Esophagus muscularis mucosa (tissue), 4 donors: ENCODE data around the gene FAM210B. TPM values are rescaled to one million over a fixed set of nuclear protein-coding genes. Genes with fewer than 3 reads are reported as not detected.
"Not testable (repeated sequence)": the region's sequence is repeated elsewhere in the genome, so short reads cannot be mapped to it uniquely, and the experiment has no call there.

Source experiments
- DNase-seq: peaks from one replicate; pipeline ENCODE4 v3.0.0-alpha.2; 2017; ENCODE audit errors: extremely low spot score
- H3K27ac ChIP-seq, 4 donors: fragments of 200-600 bp; sonication (generic); replicated peaks in 1 of 4; 1 replicate in 3 of 4; 2 replicates in 1 of 4; pipeline ENCODE4 v1.5.1; 2016 to 2019; ENCODE audit warnings: mild to moderate bottlenecking in 1 of 4
- H3K27me3 ChIP-seq, 4 donors: fragments of 200-600 bp; sonication (generic); one replicate each; pipeline versions ENCODE4 v1.5.1 to v1.6.0; 2016 to 2019
- H3K36me3 ChIP-seq, 4 donors: fragments of 200-600 bp; sonication (generic); one replicate each; pipeline ENCODE4 v1.5.1; 2016 to 2019
- H3K4me1 ChIP-seq, 4 donors: fragments of 200-600 bp; sonication (generic); one replicate each; pipeline ENCODE4 v1.5.1; 2016 to 2019
- H3K4me3 ChIP-seq, 4 donors: fragments of 200-600 bp; sonication (generic); 1 replicate in 2 of 4; 2 replicates in 2 of 4; pipeline ENCODE4 v1.5.1; 2016 to 2019; ENCODE audit warnings: mild to moderate bottlenecking in 4 of 4, moderate library complexity in 1 of 4
- H3K9me3 ChIP-seq, 4 donors: fragments of 200-600 bp; sonication (generic); 1 replicate in 3 of 4; 2 replicates in 1 of 4; pipeline ENCODE4 v1.5.1; 2016 to 2019
- EP300 ChIP-seq: sonication (generic); formaldehyde crosslinking; IDR thresholded peaks from one replicate; pipeline ENCODE4 v1.6.1; 2017; ENCODE audit warnings: antibody characterized with exemption
- POLR2A ChIP-seq: fragments of 450-650 bp; IDR thresholded peaks from one replicate; pipeline ENCODE4 v1.6.1; 2017; ENCODE audit warnings: antibody characterized with exemption, moderate library complexity, mild to moderate bottlenecking, low read depth
- POLR2AphosphoS5 ChIP-seq, 2 donors: sonication (generic); formaldehyde crosslinking; IDR thresholded peaks; one replicate each; pipeline ENCODE4 v1.6.1; 2017; ENCODE audit warnings: antibody characterized with exemption in 2 of 2
- WGBS: methylation state at CpG from one replicate; pipeline ENCODE4 v1.1.5; 2018; 5-methylcytosine and 5-hydroxymethylcytosine counted together
- intact Hi-C: fragments of 100-400 bp; cut with DNase I; formaldehyde crosslinking; loops from one replicate; pipeline ENCODE4 v1.15.1; 2023
- total RNA-seq, 4 donors: library from RNA; depleted of rRNA; stranded (reverse); fragments of >200 nt; gene quantifications; one replicate each; pipeline versions ENCODE4 v1.1.0 to v1.2.1, GENCODE V29; 2016
- TF ChIP-seq, protein P1 (sequence below), 3 experiments: fragments of 200-600 bp in 2 of 3; fragments of 450-650 bp in 1 of 3; sonication (generic) in 2 of 3; IDR thresholded peaks; one replicate each; pipeline ENCODE4 v1.5.1; 2017 to 2019; ENCODE audit warnings: antibody characterized with exemption in 3 of 3, mild to moderate bottlenecking in 2 of 3, moderate library complexity in 1 of 3

FAM210B gene
- total RNA-seq, 4 donors from 2014 or later: 48.2 to 75.0 (median 54.5) TPM

DNA sequence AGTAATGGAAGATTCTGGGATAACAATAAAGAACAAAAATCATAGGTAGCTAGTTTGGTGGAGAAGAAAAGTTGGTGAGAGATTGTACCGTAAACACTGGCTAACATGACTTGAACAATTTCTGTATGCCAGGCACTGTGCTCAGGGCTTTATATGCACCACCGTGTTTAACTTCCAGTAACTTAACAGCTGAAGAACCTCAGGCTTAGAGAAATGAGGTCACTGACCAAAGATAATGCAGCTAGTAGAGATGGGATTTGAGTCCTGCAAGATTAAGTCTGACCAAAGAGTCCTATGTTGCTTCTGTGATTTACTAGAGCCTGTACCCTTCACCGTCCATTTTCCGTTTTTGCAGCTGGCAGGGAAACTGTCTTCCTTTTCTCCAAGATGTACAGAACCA is 36.4 kb downstream of the FAM210B start:
- 85% methylated on average over 4 of the region's 4 CpGs for WGBS
- no peak overlapping the region for H3K27ac ChIP-seq
- peaks cover 24 to 48% (median 30%) of the 10 kb centered on the region in 4 donors for H3K4me1 ChIP-seq
- intact Hi-C loops: no loop called here
- no peak overlapping the region for H3K4me3 ChIP-seq
- no peaks in the 10 kb centered on the region for H3K27me3 ChIP-seq
- TF ChIP-seq, protein P1, sequence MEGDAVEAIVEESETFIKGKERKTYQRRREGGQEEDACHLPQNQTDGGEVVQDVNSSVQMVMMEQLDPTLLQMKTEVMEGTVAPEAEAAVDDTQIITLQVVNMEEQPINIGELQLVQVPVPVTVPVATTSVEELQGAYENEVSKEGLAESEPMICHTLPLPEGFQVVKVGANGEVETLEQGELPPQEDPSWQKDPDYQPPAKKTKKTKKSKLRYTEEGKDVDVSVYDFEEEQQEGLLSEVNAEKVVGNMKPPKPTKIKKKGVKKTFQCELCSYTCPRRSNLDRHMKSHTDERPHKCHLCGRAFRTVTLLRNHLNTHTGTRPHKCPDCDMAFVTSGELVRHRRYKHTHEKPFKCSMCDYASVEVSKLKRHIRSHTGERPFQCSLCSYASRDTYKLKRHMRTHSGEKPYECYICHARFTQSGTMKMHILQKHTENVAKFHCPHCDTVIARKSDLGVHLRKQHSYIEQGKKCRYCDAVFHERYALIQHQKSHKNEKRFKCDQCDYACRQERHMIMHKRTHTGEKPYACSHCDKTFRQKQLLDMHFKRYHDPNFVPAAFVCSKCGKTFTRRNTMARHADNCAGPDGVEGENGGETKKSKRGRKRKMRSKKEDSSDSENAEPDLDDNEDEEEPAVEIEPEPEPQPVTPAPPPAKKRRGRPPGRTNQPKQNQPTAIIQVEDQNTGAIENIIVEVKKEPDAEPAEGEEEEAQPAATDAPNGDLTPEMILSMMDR (IDR thresholded peaks at IDR 0.05): no peak
- TF ChIP-seq POLR2A (no peak), EP300 (no peak)
- H3K9me3 ChIP-seq: no peaks in the 10 kb centered on the region
- peaks cover 40 to 51% (median 48%) of the 10 kb centered on the region in 4 donors for H3K36me3 ChIP-seq
- no peak for DNase-seq

DNA sequence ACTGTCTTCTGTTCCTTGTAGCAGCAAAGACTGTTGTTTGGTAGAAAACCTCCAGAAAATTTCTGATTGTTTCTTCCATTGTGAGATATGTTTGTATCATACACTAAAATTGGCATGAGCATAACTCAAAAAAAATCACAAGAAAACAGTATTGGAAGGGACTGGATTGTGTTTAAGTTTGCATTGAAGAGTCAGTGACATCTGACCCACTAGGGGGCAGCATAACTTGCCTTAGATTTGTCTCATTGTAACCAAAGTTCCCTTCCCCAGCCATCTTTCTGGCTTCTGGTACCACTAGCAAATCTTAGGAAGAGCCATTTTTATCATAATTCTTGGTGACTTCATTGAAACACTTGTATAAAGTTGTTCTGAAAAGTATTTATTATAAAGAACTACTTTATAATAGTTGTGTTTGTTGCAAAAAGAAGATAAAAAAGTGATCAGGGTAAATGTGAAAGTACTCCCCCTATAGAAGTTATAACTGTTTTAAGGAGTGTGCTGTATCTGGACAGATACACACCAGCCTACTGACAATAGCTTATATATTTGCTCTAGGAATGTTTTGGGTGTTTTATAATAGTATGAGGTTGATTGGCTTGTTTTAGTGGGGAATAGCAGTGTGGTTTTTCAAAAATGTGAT is 41.3 kb downstream of the FAM210B start:
- Histone ChIP-seq H3K9me3 (no peaks in the 10 kb centered on the region), H3K27me3 (no peaks in the 10 kb centered on the region), H3K27ac (no peak overlapping the region), H3K36me3 (peaks cover 72 to 100% (median 88%) of the 10 kb centered on the region in 4 donors), H3K4me1 (peaks cover 0 to 15% (median 2%) of the 10 kb centered on the region in 4 donors), H3K4me3 (no peak overlapping the region)
- no peak for TF ChIP-seq POLR2A
- TF ChIP-seq, protein P1 (IDR thresholded peaks at IDR 0.05): peak; percentile 68 to 82 (median 75)
- intact Hi-C loops: loop anchor here (2.0 kb wide), 1 partner anchor 69 kb away; the partner anchor contains the start of gene RTF2
- no peak for DNase-seq

- DNase-seq: no peak
- Histone ChIP-seq H3K27ac (no peak overlapping the region), H3K27me3 (no peaks in the 10 kb centered on the region), H3K4me1 (peaks cover 0 to 10% (median 2%) of the 10 kb centered on the region in 4 donors), H3K9me3 (no peaks in the 10 kb centered on the region), H3K4me3 (no peak overlapping the region), H3K36me3 (peaks cover 61 to 97% (median 85%) of the 10 kb centered on the region in 4 donors)
- intact Hi-C loops: no loop called here
- WGBS: 92% methylated on average over 26 of the region's 26 CpGs
- TF ChIP-seq EP300 (no peak), POLR2AphosphoS5 (IDR thresholded peaks at IDR 0.05) (no peak), POLR2A (no peak)
- TF ChIP-seq, protein P1 (IDR thresholded peaks at IDR 0.05): no peak
Observed at GRCh38 chr20:56403465-56403864, 44.7 kb downstream of the FAM210B start.

- DNase-seq, H3K4me3 ChIP-seq, intact Hi-C loops, H3K4me1 ChIP-seq, H3K9me3 ChIP-seq, H3K27me3 ChIP-seq, H3K27ac ChIP-seq: not testable (repeated sequence)
- 90% methylated on average over 12 of the region's 12 CpGs for WGBS
- H3K36me3 ChIP-seq: peaks cover 50 to 82% (median 74%) of the 10 kb centered on the region in 4 donors
Observed at GRCh38 chr20:56405356-56405755, 46.6 kb downstream of the FAM210B start.

DNA sequence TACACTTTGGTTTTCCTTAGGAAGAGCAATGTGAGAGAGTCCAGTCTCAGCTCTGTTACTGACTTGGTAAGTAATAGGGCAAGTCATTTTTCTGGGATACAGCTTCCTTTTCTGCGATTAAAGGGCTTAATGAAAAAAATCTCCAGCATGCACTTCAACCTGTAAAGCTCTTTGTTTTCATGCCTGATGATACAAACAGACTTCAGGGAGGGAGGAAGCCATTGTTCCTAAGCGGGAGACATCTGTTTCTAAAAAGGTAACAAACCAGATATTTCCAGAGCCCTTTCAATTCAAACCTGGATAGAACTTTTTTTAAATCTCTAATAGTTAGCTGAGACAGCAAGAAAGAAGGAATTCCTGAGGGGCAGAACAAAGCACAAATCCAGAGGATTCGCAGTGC is 48.1 kb downstream of the FAM210B start:
- Histone ChIP-seq H3K4me1 (peaks cover 8 to 21% (median 11%) of the 10 kb centered on the region in 4 donors), H3K36me3 (peaks cover 46 to 66% (median 63%) of the 10 kb centered on the region in 4 donors), H3K27me3 (no peaks in the 10 kb centered on the region), H3K9me3 (no peaks in the 10 kb centered on the region), H3K4me3 (no peak overlapping the region), H3K27ac (no peak overlapping the region)
- 88% methylated on average over 3 of the region's 3 CpGs for WGBS
- DNase-seq: no peak
- TF ChIP-seq EP300 (no peak), POLR2AphosphoS5 (IDR thresholded peaks at IDR 0.05) (no peak), POLR2A (no peak)
- TF ChIP-seq, protein P1 (IDR thresholded peaks at IDR 0.05): no peak
- intact Hi-C loops: no loop called here
